Transverse colon (tissue), 4 donors: ENCODE data around the gene POC1A.

Source experiments
- CTCF ChIP-seq, 5 experiments: fragments of 200-600 bp in 3 of 5; fragments of 450-650 bp in 2 of 5; sonication (generic) in 3 of 5; IDR thresholded peaks; 1 replicate in 2 of 5; 2 replicates in 3 of 5; pipeline ENCODE4 v1.5.1; 2016 to 2017; ENCODE audit warnings: antibody characterized with exemption in 5 of 5, inconsistent platforms in 3 of 5, mild to moderate bottlenecking in 2 of 5, moderate library complexity in 1 of 5
- EP300 ChIP-seq: sonication (generic); formaldehyde crosslinking; IDR thresholded peaks from one replicate; pipeline ENCODE4 v1.6.1; 2017; ENCODE audit warnings: antibody characterized with exemption, low read depth
- POLR2AphosphoS5 ChIP-seq, 3 donors: sonication (generic); formaldehyde crosslinking; IDR thresholded peaks; one replicate each; pipeline ENCODE4 v1.6.1; 2016; ENCODE audit warnings: antibody characterized with exemption in 3 of 3

DNA sequence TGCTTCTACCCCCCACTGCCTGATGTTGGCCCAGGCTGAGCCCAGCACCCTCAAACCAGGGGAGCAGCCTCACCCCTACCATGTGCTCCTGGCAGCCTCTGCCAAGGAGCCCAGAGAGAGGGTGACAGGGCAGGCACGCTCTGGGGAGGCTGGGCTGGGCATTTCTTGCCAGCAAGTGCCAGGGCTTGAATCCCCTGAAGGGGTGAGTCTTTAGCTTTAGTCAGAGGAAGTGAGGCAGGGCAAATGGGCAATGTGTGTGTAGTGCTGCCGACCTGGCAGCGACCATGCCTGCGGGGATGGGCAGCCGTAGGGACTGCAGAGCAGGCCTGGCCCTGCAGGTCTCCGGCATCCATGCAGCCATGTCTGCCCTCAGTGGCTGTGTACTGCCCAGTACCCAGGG, 116.0 kb downstream of the POC1A start:
- no peak for TF ChIP-seq CTCF (IDR thresholded peaks at IDR 0.05)
- no peak for TF ChIP-seq POLR2AphosphoS5 (IDR thresholded peaks at IDR 0.05)
- no peak for TF ChIP-seq EP300
